GM19468 (cell line): ENCODE data around the gene FRK.
"Not testable (repeated sequence)": the region's sequence is repeated elsewhere in the genome, so short reads cannot be mapped to it uniquely, and the experiment has no call there.

Experiments
- ATAC-seq: cut with Tn5 transposase; IDR thresholded peaks from one replicate; pipeline ENCODE4 v1.9.1; 2021; ENCODE audit warnings: mild to moderate bottlenecking, moderate library complexity, moderate number of reproducible peaks; ENCODE audit not compliant: unreplicated experiment; ENCODE audit errors: extremely low read depth

FRK gene

DNA sequence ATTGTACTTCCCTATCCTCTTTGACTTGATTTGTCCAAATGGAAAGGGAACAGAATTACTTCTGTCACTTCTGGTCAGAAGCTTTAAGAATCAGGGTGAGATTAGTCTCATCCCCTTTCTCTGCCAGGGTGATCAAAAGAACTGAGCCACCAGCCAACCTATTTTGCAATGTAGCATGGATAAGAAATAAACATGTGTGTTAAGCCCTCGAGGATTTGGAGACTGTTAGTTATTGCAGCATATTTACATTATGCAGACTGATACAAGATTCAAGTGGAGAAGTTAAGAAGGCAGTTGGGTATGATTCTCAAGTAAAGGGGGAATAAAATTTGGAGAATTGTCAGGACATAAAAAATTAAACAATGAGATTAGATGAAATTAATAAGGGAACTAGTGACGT, 106.0 kb downstream of the FRK start:
- no peak for ATAC-seq

DNA sequence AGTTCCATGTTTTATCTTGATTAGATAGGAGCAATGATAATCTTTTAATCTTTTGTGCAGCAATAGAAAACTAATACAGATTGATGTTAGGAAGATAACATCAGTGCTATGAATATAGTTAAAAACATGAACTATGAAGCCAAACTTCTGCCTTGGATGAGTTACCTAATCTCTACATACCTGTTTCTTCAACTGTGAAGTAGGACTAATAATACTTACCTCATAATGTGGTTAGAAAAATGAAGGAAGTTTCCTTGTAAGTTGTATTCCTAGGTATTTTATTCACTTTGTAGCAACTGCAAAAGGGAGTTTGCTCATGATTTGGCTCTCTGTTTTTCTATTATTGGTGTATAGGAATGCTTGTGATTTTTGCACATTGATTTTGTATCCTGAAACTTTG, 111.9 kb downstream of the FRK start:
- no peak for ATAC-seq

DNA sequence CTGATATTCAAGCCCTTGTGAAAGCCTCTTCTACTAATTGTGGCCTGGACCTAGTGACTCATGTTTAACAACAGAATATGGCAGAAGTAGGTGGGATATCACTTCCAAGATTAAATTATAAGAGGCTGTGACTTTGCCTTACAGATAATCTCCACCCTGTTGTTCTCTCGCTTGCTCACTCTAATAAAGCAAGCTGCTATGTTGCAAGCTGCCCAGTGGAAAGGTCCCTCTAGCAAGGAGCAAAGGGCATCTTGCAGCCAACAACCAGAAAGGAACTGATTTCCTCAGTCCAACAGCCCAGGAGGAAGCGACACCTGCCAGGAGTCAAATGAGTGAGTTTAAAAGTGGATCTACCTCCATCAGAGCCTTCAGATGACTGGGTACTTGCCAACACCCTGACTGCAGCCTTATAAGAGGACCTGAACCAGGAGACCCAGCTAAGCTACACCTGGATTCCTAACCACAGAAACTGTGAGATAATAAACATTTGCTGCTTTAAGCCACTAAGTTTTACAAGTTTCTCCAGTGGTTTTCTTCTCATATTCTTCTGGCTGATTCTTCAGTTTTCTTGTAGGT, 112.6 kb downstream of the FRK start:
- no peak for ATAC-seq

DNA sequence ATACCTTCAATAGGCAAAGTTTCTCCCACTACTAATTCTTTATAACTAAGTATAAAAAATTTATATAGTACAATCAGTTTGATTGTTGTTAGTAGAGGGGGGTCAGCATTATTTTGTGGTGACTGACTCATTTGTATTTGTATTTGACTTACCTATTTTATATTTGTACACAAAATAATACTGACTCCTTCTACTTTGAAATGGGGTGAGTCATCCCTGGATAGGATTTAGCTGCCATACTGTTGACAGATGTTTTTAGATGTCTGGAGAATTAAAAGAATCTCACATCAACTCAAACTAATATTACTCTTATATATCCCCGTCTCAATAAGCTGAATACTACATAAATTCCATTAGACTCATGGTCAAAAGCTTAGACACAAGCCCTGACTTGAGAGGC, 114.9 kb downstream of the FRK start:
- ATAC-seq, result no peak

DNA sequence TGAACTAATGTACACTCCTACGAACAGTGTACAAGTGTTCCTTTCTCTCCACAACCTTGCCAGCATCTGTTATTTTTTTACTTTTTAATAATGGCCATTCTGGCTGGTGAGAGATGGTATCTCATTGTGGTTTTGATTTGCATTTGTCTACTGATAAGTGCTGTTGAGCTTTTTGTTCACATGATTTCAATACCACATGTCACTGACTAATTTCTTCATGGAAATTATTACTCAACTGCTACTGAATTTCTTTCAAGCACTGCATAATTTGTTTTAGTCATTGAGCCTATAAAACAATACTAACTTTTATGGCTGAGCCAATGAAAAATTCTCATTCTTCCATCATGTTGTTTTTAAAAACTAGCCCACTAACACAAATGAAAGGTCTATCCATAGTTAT, 115.4 kb downstream of the FRK start:
- ATAC-seq, result no peak

DNA sequence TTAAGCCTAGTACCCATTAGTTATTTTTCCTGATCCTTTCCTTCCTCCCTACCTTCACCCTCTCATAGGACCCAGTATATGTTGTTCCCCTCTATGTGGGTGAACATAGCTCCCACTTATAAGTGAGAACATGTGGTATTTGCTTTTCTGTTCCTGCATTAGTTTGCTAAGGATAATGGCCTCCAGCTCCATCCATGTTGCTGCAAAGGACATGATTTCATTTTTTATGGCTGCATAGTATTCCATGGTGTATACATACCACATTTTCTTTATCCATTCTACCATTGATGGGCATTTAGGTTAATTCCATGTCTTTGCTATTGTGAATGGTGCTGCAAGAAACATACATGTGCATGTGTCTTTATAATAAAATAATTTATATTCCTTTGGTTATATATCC, 115.9 kb downstream of the FRK start:
- not testable (repeated sequence) for ATAC-seq

DNA sequence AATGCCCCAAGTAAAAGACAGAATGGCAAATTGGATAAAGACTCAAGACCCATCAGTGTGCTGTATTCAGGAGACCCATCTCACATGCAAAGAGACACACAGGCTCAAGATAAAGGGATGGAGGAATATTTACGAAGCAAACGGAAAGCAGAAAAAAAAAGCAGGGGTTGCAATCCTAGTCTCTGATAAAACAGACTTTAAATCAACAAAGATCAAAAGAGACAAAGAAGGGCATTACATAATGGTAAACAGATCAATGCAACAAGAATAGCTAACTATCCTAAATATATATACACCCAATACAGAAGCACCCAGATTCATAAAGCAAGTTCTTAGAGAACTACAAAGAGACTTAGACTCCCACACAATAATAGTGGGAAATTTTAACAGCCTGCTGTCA, 123.2 kb downstream of the FRK start:
- ATAC-seq, result not testable (repeated sequence)

DNA sequence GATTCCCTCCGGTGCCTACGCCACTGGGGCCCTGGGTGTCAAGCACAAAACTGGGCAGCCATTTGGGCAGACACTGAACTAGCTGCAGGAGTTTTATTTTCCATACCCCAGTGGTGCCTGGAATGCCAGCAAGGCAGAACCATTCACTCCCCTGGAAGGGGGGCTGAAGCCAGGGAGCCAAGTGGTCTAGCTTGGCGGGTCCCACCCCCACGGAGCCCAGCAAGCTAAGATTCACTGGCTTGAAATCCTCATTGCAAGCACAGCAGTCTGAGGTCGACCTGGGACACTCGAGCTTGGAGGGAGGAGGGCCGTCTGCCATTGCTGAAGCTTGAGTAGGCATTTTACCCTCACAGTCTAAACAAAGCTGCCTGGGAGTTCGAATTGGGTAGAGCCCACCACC, 125.3 kb downstream of the FRK start:
- no peak for ATAC-seq

DNA sequence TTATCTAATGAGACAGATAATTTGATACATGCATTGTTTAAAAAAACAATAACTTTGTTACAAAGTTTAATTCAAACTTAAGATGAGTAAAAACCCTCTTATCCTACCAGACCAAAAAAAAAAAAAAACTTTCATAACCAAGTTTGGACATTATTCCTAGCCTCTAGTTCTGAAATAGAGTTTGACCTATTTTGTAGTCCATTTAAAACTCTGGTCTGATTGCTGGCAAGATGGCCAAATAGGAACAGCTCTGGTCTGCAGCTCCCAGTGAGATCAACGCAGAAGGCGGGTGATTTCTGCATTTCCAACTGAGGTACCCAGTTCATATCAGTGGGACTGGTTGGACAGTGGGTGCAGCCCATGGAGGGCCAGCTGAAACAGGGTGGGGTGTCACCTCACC, 125.9 kb downstream of the FRK start:
- ATAC-seq, result no peak

DNA sequence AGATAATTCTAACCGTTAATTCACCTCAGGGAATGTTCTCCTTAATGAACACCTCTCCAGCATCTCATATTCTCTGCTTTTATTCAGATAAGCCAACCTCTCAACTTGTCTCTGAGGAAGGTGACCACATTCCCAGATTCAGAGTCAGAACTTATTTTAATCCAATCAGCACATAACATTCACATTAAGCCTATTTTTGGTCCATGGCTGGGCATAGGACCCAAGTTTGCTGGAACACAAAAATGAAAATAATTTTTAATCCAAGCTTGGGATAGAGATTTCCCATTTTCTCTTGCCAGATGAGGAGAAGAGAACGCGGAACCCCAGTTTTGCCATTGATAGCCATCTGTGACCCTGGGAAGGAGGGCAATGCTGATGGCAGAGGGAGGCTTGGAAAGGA, 126.5 kb downstream of the FRK start:
- ATAC-seq, result no peak

DNA sequence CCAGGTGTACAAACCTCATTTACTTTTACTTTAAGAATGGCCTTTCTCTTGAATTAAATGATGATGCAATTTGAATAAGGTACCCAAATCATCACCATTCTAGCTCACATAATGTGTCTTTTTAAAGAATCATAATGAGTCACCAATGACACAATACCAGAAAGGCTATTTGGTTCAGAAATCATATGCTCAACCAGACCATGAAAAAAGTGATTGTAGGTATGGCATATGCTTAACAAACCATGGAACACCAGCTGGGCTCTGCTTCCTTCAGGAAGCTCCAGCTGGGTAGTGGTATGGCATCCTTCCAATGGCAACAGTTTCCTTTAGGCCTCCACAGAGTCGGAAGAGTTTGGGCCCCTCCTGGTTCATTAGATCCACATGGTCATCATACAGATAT, 128.2 kb downstream of the FRK start:
- ATAC-seq, result peak; percentile 24

DNA sequence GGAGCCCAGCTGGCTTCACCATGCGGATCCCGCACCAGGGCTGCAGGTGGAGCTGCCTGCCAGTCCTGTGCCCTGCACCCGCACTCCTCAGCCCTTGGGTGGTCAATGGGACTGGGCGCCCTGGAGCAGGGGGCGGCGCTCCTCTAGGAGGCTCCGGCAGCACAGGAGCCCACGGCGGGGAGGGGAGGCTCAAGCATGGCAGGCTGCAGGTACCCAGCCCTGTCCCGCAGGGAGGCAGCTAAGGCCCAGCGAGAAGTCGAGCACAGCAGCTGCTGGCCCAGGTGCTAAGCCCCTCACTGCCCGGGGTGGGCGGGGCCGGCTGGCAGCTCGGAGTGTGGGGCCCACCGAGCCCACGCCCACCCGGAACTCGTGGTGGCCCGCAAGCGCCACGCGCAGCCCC, 132.7 kb downstream of the FRK start:
- ATAC-seq, result not testable (repeated sequence)

DNA sequence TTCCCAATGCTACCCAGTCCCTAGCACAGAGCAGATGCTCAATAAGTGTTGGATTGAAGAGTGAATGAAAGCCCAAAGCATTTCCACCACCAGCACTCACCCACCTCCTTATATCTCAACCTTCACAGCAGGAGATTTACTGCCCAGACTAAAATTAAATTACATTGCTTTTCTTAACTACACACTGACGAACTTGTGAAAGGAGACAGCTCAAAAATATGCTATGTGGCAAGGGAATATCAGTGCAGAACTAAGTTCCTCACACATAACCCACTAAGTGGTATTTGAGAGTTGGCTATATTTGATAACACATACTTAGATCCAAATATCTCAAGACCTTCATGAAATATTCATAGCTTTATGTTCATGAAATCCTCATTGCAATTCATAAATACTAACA, 137.7 kb downstream of the FRK start:
- no peak for ATAC-seq

DNA sequence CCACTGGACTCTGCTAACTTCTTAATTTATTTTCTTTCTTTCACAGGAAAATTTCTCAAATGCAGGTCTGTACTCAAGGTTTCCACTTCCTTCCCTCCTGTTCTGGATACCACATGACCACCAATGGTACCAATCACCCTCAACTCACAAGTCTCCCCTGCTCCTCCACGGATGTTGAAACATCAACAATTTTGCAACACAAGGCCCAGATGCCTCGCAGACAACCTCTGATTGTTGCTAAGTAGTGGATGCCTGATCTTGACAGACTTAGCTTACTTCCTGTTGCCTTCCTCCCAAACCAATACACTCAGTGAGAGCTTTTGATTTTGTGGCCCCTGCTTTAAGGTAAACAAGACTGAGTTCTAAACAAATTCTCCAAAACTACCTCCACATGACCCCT, 146.6 kb downstream of the FRK start:
- ATAC-seq, result no peak

DNA sequence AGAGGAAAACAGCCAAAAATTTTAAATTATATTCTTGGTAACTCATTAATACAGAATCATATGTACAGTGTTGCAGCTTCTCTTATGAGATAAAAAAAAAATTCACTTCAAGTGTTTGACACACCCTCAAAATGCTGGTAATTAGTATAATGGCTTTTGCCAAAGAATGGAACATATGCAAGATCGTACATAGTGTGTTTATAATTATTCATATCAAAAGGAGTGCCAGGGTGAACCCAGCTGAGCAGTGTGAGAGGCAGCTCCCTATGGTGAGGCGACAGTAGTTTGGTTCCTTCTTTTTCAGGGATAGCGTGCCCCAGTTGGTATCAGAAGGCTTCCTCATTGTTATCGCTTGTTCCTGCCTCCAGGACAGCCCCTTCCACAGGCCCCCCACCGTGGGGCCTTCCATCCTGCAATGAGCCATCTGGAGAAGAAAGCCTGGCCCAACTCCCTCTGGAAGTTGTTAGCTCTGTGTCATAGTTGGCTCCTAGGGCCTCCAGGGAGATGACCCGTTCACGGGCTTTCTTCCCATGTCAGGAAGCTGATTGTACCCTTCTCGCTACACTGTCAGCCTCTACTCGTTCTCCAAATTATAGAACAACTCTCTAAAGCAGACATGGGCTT, 150.7 kb downstream of the FRK start:
- ATAC-seq, result no peak

DNA sequence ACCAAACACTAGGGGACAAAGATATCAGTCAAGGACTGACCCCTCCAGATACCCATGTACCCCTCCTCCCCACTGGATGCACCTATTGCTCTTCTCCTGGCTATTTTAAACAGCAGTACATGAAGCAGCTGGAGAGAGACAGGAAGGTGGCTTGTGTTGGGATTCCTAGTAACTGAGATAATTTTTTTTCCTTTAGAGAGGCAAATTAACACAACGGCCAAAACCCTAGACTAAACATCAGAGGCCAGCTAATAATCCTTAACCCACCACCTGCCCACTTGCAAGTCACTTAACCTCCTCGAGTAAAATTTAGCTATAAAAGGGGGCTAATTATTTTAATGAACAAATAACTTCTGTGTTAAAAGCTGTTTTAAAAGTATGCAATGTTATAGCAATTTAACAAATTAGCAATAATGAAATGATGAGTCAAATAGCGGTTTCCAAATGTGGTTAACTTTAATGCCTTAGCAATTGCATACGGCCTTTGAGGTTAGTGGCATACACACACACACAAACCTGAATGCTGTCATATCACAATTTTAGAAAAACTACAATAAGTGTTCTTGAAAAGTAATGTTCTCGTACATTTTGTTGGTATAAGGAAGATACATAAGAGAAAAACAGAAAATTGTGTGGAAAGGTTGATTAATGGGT, 151.7 kb downstream of the FRK start:
- ATAC-seq, result no peak

DNA sequence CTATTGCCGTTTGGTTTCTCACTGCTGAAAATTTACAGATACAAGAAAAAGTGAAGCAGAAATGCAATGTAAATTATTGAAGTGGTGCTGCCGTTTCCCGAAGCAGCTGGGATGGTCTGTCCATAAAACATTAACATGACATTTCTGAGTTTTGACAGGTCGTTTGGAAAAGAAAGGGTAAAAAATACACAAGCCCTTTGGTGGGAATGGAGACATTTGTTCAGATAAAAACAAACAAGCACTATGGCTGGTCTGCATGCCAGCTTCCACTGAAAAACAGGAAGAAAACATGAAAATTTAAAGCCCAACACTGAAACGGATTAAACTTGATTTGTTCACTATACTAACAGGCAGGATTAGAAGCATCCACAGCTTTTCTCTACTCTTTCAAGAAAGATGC, 155.2 kb downstream of the FRK start:
- no peak for ATAC-seq

DNA sequence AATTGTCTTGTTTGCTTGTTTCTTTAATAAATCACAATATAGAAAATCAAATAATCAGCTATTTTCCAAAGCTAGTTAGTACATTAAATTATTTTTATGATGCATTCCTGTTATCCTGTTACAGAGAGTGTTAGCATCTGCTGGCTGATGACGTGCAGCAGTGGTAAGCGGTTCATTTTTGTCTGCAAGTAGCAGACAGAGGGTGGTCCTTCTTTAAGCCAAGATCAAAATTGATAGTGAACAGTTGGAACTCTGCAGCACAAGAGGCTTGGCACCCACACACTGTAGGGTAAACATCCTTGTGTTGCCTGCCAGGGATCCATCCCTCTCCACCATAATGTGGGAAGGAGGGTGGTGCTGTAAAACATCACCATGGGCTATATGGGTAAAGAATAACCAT, 158.3 kb downstream of the FRK start:
- ATAC-seq, result no peak

DNA sequence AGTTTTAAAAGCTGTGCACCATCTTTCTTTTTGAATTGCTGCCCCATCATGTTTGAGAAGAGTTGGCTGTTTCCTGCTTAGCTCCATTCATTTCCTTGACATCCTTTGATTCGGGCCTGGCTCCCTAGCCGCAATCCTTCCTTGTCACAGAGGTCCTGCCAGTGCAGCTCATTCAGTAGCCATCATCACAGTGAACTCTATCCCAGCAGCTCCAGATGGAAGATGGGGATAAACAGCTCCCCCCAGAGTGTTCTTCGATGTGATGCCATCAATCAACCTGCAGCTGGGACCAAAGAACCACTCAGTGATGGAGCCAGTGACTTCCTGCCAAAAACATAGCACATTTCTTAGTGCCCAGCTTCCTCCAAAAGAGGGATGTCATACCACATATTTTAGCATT, 158.8 kb downstream of the FRK start:
- no peak for ATAC-seq

DNA sequence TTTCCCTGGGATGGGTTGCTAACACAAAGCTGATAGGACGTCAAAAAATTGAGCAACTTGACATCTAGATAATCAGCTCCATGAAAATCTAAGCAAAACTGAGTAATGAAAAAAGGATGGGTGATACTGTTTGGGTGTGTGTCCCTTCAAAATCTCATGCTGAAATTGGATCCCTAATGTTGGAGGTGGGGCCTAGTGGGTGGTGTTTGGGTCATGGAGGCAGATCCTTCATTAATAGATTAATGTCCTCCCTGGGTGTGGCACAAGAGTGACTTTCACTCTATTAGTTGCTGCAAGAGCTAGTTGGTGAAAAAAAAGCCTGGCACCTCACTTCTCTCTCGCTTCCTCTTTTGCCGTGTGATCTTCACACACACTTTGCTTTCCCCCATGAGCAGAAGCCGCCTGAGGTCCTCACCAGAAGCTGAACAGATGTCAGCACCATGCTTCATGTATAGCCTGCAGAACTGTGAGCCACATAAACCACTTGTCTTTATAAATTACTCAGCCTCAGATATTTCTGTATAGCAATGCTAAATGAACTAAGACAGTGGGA, 160.9 kb downstream of the FRK start:
- ATAC-seq, result peak; percentile 57

DNA sequence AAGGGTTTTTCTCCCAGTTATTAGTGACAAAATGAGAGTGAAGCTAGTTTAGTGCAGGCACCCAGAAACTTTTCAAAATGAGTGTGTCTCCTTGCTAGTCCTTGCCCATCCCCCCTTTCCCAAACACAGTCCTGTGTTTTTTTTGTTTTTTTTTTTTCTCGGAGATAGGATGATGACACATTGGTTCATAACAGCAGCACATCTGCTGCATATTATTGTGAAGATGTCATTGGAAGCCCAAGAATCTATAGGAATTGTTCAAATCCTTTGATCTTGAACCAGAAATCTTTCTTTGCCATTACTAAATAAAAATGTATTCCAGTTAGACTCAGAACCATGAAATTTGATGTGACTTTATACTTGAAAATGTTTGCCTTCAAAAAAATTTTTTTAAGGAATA, 162.4 kb downstream of the FRK start:
- ATAC-seq, result no peak
